Stimulated activated CD4-positive, alpha-beta T cell treated with anti-CD3 and anti-CD28 coated beads, Interleukin-1b, Interleukin-23, amount 100 ng/mL, for 48 hours (primary cell): ENCODE data around the gene HM13.
"Not testable (repeated sequence)": the region's sequence is repeated elsewhere in the genome, so short reads cannot be mapped to it uniquely, and the experiment has no call there.

ENCODE experiments used
- DNase-seq: peaks from one replicate; pipeline ENCODE4 v3.0.0-alpha.2; 2020

Gene HM13

GRCh38 chr20:31543966-31544598 lies 29.8 kb downstream of the HM13 start:
- DNase-seq = no peak

- DNase-seq = no peak
These were observed 30.4 kb downstream of the HM13 start for GRCh38 chr20:31544600-31544999.

GRCh38 chr20:31545621-31546040 lies 31.4 kb downstream of the HM13 start:
- DNase-seq = not testable (repeated sequence)

GRCh38 chr20:31547017-31547675 lies 32.9 kb downstream of the HM13 start:
- peak; percentile 83 for DNase-seq

- no peak for DNase-seq
These were observed 33.6 kb downstream of the HM13 start for GRCh38 chr20:31547720-31548298.

GRCh38 chr20:31548820-31549512 lies 34.7 kb downstream of the HM13 start:
- DNase-seq = no peak

- DNase-seq = no peak
These were observed 35.3 kb downstream of the HM13 start for GRCh38 chr20:31549513-31549880.

GRCh38 chr20:31550099-31550498 lies 35.9 kb downstream of the HM13 start:
- DNase-seq = no peak

- no peak for DNase-seq
These were observed 37.2 kb downstream of the HM13 start for GRCh38 chr20:31551163-31552081.

GRCh38 chr20:31555203-31555775 lies 41.0 kb downstream of the HM13 start:
- no peak for DNase-seq

- no peak for DNase-seq
These were observed 45.5 kb downstream of the HM13 start for GRCh38 chr20:31559704-31560093.

- peak; percentile 78 for DNase-seq
These were observed 46.0 kb downstream of the HM13 start for GRCh38 chr20:31560094-31560745.

- DNase-seq = no peak
These were observed 46.7 kb downstream of the HM13 start for GRCh38 chr20:31560746-31561598.

GRCh38 chr20:31562241-31562640 lies 48.0 kb downstream of the HM13 start:
- DNase-seq = no peak

- no peak for DNase-seq
These were observed 50.0 kb downstream of the HM13 start for GRCh38 chr20:31564284-31564683.

GRCh38 chr20:31565699-31566318 lies 51.6 kb downstream of the HM13 start:
- DNase-seq = no peak

GRCh38 chr20:31566319-31566657 lies 52.0 kb downstream of the HM13 start:
- DNase-seq = no peak

- DNase-seq = peak; percentile 46
These were observed 52.6 kb downstream of the HM13 start for GRCh38 chr20:31566658-31567379.

- no peak for DNase-seq
These were observed 53.1 kb downstream of the HM13 start for GRCh38 chr20:31567380-31567720.
